ENCODE results near the gene PARVB.

The PARVB gene

DNA sequence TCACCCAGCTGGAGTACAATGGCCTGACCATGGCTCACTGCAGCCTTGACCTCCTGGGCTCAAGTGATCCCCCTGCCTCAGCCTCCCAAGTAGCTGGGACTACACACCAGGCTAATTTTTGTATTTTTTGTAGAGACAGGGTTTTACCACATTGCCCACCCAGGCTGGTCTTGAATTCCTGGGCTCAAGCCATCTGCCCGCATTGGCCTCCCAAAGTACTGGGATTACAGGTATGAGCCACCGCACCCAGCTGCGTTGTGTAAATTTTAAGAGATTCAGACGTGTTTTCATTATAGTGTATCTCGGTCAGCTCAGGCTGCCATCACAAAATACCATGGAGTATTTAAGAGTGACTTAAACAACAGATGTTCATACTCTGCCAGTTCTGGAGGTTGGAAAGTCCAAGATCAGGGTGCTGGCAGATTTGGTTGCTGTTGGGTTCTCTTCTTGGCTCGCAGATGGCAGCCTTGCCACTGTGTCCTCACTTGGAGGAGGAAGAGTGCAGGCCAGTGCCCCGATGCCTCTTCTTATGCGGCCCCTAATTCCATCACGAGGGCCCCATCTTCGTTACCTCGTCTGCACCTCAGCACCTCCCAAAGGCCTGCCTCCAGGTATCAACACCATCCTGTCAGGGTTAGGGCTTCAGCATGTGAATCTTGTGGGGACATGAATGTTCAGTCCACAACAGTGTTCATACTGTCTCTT lies 32.6 kb upstream of the PARVB start:
- peaks cover 4% of the 10 kb centered on the region; the same call in 1 of the 2 replicates for H3K4me1 ChIP-seq (ENCODE audit: low read length)
- H3K36me3 ChIP-seq (replicated peaks; ENCODE audit: low read depth, low read length), result peaks cover 51% of the 10 kb centered on the region
- no peaks in the 10 kb centered on the region for H3K79me2 ChIP-seq (ENCODE audit: low read length)

DNA sequence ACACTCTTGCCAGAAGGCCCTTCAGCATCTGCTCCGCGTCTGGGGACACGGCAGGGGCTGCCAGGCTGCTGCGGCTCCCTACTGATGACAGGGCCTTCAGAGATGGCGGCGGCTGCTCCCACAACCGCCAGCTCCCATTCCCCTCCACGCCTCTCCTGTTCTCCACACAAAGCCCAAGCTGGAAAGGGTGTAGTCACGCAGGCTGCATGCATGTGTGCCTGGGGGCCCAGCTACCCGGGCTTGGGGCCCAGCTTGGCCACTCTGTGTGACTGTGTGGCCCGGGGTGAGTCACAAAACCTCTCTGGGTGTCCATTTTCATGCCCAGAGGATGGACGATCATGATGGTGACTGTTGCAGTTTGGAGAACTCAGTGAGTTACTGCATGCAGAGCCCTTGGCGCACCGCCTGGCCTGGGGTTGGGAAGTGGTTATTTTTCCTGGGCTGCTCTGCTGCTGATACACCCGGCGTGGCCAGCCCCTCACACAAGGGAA lies 31.7 kb upstream of the PARVB start:
- no peaks in the 10 kb centered on the region for H3K79me2 ChIP-seq (ENCODE audit: low read length)
- TF ChIP-seq, protein P1, sequence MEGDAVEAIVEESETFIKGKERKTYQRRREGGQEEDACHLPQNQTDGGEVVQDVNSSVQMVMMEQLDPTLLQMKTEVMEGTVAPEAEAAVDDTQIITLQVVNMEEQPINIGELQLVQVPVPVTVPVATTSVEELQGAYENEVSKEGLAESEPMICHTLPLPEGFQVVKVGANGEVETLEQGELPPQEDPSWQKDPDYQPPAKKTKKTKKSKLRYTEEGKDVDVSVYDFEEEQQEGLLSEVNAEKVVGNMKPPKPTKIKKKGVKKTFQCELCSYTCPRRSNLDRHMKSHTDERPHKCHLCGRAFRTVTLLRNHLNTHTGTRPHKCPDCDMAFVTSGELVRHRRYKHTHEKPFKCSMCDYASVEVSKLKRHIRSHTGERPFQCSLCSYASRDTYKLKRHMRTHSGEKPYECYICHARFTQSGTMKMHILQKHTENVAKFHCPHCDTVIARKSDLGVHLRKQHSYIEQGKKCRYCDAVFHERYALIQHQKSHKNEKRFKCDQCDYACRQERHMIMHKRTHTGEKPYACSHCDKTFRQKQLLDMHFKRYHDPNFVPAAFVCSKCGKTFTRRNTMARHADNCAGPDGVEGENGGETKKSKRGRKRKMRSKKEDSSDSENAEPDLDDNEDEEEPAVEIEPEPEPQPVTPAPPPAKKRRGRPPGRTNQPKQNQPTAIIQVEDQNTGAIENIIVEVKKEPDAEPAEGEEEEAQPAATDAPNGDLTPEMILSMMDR (IDR thresholded peaks at IDR 0.05; ENCODE audit: low read depth, low read length), result no peak
- no peak for TF ChIP-seq EZH2phosphoT487 (IDR thresholded peaks at IDR 0.05; ENCODE audit: low read depth)
- no peaks in the 10 kb centered on the region for H3K9me3 ChIP-seq (ENCODE audit: insufficient read depth, low read length)
- H4K20me1 ChIP-seq (ENCODE audit: insufficient read depth, low read length), result no peaks in the 10 kb centered on the region
- no peak overlapping the region for H3K9ac ChIP-seq (ENCODE audit: low read length)
- H3K27me3 ChIP-seq (ENCODE audit: low read depth, low read length), result no peaks in the 10 kb centered on the region
- no peak overlapping the region for H3K4me2 ChIP-seq (ENCODE audit: low read length)
- H3K36me3 ChIP-seq (replicated peaks; ENCODE audit: low read depth, low read length), result peaks cover 60% of the 10 kb centered on the region
- no peak overlapping the region for H2AFZ ChIP-seq (ENCODE audit: low read depth, low read length)
- peaks cover 4% of the 10 kb centered on the region; the same call in 1 of the 2 replicates for H3K4me1 ChIP-seq (ENCODE audit: low read length)
- H3K27ac ChIP-seq (ENCODE audit: low read length), result no peak overlapping the region
- no peak overlapping the region for H3K4me3 ChIP-seq (ENCODE audit: low read length)

More for the DNA sequence above, 32.6 kb upstream of the PARVB start:
- Histone ChIP-seq H3K27me3 (ENCODE audit: low read depth, low read length) (no peaks in the 10 kb centered on the region), H3K27ac (ENCODE audit: low read length) (no peak overlapping the region), H2AFZ (ENCODE audit: low read depth, low read length) (no peak overlapping the region), H3K4me2 (ENCODE audit: low read length) (no peak overlapping the region), H3K9ac (ENCODE audit: low read length) (no peak overlapping the region), H3K4me3 (ENCODE audit: low read length) (no peak overlapping the region), H3K9me3 (ENCODE audit: insufficient read depth, low read length) (no peaks in the 10 kb centered on the region), H4K20me1 (ENCODE audit: insufficient read depth, low read length) (no peaks in the 10 kb centered on the region)
- TF ChIP-seq, protein P1 (IDR thresholded peaks at IDR 0.05; ENCODE audit: low read depth, low read length), result no peak
- no peak for TF ChIP-seq EZH2phosphoT487 (IDR thresholded peaks at IDR 0.05; ENCODE audit: low read depth)

DNA sequence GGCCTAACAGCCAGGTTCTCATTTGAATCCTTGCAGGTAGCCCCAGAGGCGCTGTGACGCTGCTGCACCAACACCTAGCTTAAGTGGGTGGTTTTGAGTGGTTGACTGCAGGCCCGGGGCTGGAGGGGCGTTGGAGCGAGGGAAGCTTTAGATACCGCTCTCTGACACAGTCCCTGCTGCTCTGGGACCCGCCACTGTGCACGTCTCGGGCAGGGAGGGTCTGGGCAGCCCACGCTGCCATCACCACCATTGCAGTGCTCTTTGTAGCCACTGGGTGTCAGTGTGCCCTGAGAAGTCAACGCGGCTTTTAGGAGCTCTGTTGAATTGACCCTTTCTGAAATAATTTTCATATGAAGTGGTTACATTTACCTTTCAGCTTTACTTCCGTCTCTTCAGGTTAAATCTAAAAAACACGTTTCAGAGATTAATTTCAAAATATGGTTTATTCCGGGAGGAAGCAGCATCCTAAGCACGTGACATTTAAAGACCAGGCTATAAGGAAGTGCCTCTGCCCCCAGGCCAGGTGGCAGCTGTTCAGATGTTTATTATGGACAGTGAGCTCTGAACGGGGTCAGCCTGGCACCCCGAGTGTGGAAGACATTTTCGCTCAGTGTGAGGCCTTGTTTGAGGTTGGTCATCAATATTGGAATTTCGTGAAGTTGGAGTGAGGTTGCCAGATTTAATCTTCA lies 30.9 kb upstream of the PARVB start:
- no peaks in the 10 kb centered on the region for H3K27me3 ChIP-seq (ENCODE audit: low read depth, low read length)
- H3K79me2 ChIP-seq (ENCODE audit: low read length), result no peaks in the 10 kb centered on the region
- peaks cover 65% of the 10 kb centered on the region for H3K36me3 ChIP-seq (replicated peaks; ENCODE audit: low read depth, low read length)
- H4K20me1 ChIP-seq (ENCODE audit: insufficient read depth, low read length), result no peaks in the 10 kb centered on the region
- no peak overlapping the region for H3K27ac ChIP-seq (ENCODE audit: low read length)
- no peak overlapping the region for H3K9ac ChIP-seq (ENCODE audit: low read length)
- no peak overlapping the region for H3K4me3 ChIP-seq (ENCODE audit: low read length)
- H2AFZ ChIP-seq (ENCODE audit: low read depth, low read length), result no peak overlapping the region
- TF ChIP-seq, protein P1 (IDR thresholded peaks at IDR 0.05; ENCODE audit: low read depth, low read length), result peak; percentile 99
- no peak for TF ChIP-seq EZH2phosphoT487 (IDR thresholded peaks at IDR 0.05; ENCODE audit: low read depth)
- H3K4me1 ChIP-seq (ENCODE audit: low read length), result peaks cover 4% of the 10 kb centered on the region; the same call in 1 of the 2 replicates
- no peak overlapping the region for H3K4me2 ChIP-seq (ENCODE audit: low read length)
- H3K9me3 ChIP-seq (ENCODE audit: insufficient read depth, low read length), result no peaks in the 10 kb centered on the region

GRCh38 chr22:43994006-43994405 lies 30.1 kb upstream of the PARVB start:
- peaks cover 4% of the 10 kb centered on the region; the same call in 1 of the 2 replicates for H3K4me1 ChIP-seq (ENCODE audit: low read length)
- TF ChIP-seq EZH2phosphoT487 (IDR thresholded peaks at IDR 0.05; ENCODE audit: low read depth), result no peak
- TF ChIP-seq, protein P1 (IDR thresholded peaks at IDR 0.05; ENCODE audit: low read depth, low read length), result no peak
- no peak overlapping the region for H3K9ac ChIP-seq (ENCODE audit: low read length)
- H3K36me3 ChIP-seq (replicated peaks; ENCODE audit: low read depth, low read length), result peaks cover 69% of the 10 kb centered on the region
- H3K4me3 ChIP-seq (ENCODE audit: low read length), result no peak overlapping the region
- no peak overlapping the region for H3K4me2 ChIP-seq (ENCODE audit: low read length)
- H2AFZ ChIP-seq (ENCODE audit: low read depth, low read length), result no peak overlapping the region
- H3K27ac ChIP-seq (ENCODE audit: low read length), result no peak overlapping the region
- H3K27me3 ChIP-seq (ENCODE audit: low read depth, low read length), result no peaks in the 10 kb centered on the region
- H3K79me2 ChIP-seq (ENCODE audit: low read length), result no peaks in the 10 kb centered on the region
- H3K9me3 ChIP-seq (ENCODE audit: insufficient read depth, low read length), result no peaks in the 10 kb centered on the region
- H4K20me1 ChIP-seq (ENCODE audit: insufficient read depth, low read length), result no peaks in the 10 kb centered on the region
